ENCODE results near the gene CHN1.

GRCh38 chr2:174873471-174873870, 131.7 kb downstream of the CHN1 start:
- TF ChIP-seq POLR2A (IDR thresholded peaks at IDR 0.05) = no peak
- no peak for TF ChIP-seq CTCF (IDR thresholded peaks at IDR 0.05)
